Activated CD8-positive, alpha-beta memory T cell treated with anti-CD3 and anti-CD28 coated beads for 24 hours (primary cell): ENCODE measurements around the gene IL27RA.

Experiments used
- DNase-seq: peaks from one replicate; pipeline ENCODE4 v3.0.0-alpha.2; 2020

The IL27RA gene

DNA sequence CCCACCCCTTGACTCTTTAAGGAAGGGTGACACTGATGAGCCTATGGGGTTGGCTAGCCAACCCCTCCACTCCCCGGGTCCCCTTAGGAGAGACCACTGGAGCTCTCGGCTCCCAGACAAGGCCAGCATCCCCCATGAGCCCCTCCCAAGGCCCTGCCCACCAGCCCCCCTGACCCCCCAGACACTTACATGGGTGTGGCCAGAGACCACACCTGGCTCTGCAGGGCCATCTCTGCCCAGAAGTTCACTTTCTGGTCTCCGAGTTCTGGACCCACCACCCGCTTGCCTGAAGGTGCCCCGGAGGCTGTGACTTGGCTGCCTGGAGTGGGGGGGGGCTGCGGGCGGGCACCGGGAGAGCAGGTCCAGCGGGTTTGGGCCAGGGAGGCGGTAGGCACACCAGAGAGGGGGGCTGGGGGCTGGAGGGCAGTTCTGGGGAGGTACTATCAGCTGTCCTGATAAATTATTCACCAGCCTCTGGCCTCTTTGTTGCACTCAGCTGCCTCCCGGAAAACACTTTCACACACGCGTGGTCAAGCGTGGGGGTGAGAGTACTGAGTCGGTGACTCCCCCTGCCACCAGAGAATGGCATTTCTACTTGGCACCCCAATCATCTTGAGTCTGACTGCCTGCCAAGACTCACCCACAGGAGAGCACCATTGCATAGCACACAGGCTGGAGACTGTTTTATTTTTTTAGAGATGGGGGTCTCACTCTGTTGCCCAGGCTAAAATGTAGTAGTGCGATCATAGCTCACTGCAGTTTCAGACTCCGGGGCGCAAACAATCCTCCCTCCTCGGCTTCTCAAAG is 30.4 kb downstream of the IL27RA start, which contains the start of gene PALM3:
TSS of gene PALM3 (minus strand) at position 326 of the 807 bp plus-strand sequence. CDS start at position 230, 96 bp downstream.
- DNase-seq: no peak

DNA sequence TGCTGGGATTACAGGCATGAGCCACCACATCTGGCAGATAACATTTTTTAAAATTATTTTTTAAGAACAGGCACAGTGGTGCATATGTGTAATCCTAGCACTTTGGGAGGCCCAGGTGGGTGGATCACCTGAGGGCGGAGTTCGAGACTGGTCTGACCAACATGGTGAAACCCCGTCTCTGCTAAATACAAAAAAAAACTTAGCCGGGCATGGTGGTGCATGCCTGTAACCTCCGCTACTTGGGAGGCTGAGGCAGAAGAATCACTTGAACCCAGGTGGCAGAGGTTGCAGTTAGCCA is 30.9 kb downstream of the IL27RA start:
- DNase-seq: no peak

DNA sequence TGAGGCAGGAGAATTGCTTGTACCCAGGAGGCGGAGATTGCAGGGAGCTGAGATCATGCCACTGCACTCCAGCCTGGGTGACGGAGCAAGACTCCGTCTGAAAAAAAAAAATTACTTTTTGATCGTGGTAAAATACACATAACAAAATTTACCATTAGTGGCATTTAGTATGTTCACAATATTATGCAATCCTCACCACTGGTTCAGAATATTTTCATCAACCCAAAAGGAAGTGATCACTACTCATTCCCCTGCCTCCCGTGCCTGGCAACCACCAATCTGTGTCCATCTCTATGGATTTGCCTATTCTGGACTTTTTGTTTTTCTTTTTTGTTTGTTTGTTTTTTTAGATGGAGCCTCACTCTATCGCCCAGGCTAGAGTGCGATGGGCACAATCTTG is 31.5 kb downstream of the IL27RA start:
- DNase-seq: no peak

DNA sequence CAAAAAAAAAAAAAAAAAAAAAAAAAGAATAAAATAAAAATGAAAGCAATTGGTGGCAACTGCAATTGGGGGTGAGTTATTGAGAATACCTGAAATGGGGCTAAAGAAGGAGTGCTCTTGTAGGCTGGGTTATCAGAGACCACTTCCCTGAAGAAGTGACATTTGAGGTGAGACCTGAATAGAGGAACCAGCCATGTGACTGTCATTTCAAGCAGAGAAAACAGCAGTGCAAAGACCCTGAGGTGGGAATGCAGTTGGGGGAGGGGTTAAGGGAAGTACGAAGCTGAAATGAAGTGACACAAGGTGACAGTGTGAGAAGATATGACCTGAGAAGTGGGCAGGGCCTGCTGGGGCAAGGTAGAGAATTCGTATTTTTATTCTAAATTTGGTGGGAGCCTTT is 34.6 kb downstream of the IL27RA start:
- DNase-seq: no peak

DNA sequence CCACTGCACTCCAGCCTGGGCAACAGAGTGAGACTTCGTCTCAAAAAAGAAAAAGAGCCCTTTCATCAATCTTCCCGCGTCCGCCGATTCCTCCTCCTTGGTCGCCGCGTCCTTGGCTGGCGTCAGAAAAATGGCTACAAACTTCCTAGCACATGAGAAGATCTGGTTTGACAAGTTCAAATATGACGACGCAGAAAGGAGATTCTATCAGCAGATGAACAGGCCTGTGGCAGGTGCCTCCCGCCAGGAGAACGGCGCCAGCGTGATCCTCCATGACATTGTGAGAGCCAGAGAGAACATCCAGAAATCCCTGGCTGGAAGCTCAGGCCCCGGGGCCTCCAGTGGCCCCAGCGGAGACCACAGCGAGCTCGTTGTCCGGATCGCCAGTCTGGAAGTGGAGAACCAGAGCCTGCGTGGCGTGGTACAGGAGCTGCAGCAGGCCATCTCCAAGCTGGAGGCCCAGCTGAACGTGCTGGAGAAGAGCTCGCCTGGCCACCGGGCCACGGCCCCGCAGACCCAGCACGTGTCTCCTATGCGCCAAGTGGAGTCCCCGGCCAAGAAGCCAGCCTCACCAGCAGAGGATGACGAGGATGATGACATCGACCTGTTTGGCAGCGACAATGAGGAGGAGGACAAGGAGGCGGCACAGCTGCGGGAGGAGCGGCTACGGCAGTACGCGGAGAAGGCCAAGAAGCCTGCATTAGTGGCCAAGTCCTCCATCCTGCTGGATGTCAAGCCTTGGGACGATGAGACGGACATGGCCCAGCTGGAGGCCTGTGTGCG is 38.9 kb downstream of the IL27RA start:
- DNase-seq: no peak

DNA sequence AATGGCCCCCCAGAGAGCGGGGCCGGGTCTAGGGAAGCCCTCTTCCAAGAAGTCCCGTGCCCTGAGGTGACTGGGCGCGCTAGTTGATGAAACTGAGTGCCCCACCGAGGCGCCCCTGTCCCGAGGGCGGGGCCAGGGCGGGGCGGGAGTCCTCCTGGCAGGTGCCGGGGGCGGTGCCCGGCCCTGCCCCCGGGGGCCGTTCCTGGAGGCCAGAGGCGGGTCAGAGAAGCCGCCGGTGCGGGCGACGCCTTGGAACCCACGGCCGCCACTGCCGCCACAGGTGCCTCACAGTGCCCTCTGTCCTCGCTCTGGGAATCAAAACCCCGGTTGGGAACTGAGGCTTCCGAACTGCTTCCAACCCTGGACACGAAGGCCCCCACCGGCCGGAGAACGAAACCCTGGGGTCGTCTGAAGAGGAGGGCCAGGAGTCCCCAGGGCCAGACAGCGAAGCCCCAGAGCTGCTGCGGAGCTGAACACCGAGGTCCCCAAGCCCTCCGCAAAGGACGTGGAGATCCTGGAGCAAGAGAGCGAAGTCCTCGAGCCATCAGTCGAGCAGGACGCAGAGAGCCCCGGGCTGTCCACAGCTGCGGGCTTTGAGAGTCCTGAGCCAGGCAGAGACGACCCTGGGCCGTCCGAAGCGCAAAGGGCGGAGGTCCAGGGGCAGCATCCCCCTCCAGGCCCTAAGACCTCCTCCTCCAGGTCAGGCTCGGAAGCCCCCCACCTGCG is 41.1 kb downstream of the IL27RA start, which contains the start of gene MISP3:
TSS of gene MISP3 (plus strand) at position 252 of the 726 bp plus-strand sequence. CDS start 524 bp downstream, outside the sequence.
- DNase-seq: peak; percentile 69

DNA sequence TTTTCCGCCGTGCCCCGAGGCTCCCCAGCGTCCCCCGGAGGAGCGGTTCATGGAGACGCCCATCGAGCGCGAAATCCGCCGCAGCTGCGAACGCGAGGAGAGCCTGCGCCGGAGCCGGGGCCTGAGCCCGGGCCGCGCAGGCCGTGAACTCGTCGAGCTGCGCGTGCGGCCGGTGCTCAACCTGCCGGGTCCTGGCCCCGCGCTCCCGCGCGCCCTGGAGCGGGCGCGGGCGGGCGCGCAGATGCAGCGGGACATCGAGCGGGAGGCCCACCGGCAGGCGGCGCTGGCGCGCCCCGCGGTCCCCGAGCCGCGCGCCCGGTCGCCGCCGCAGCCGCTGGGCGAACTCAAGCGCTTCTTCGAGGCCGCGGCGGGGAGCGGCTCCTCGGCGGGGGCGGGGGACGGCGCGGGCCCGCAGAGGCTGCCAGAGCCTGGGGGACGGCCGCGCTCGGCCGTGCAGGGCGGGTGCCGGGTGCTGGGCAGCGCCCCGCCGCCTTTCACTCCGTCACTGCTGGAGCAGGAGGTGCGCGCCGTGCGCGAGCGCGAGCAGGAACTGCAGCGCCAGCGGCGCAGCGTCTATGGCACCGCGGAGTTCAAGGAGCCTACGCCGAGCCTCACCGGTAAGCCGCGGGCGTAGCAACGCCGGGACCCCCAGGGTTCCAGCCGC is 41.8 kb downstream of the IL27RA start:
- peak; percentile 89 for DNase-seq

DNA sequence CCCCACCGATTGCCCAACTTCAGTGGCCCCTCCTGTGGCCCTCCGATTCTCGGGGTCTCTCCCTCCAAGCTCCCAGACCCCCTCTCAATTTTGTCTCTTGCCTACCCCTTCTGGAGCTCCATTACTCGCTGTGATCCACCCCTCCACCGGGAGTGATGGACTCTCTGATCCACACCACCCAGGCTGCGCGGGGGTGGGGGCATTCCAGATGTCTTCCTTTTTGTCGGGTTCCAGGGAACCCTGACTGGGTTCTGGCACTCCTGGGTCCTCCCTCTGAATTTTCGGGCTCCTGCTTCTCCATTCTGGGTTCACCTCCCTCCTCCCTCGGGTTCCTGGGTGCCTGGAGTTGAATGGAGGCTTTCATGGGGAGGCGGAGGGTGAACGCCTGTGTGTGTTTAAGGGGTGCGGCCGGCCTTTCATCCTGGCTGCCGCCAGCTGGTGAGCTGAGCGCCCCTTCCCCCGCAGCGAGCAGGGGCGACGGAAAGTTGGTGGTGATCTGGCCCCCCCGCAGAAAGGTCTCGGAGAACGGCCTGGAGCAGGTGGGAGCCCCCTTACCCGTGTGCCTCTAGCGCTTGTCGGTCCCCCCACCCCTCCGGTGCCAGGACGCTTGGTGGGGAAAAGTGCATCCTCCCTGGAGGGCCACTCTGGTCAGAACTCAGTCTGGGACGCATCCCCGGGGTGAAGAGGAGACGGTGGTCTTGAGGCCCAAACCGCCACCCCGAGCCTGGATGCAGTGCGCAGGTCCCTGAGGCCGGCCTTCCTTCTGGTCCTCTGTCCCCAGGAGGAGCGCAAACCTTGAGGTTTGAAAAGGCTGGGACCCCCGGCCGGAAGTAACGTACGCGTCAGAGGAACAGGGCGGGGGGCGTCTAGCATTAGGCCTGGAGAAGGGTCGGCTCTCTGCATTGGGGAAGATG is 42.6 kb downstream of the IL27RA start:
- DNase-seq: no peak

DNA sequence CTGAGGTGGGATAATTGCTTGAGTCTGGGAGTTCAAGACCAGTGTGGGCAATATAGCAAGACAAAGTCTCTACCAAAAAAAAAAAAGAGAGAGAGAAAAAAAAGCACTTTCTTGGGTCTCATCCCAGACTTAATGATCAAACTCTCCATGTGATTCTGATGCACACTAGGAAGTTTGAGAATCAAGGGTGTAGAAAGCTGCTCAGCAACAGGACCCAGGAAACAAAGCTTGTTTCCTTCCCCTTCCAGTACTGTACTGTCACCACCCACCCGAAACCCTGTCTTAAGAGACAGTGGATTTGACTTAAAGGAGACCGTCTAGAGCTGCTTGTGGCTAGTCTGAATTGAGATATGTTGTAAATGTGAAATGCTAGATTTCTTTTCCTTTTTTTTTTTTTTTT is 46.8 kb downstream of the IL27RA start:
- DNase-seq: no peak

DNA sequence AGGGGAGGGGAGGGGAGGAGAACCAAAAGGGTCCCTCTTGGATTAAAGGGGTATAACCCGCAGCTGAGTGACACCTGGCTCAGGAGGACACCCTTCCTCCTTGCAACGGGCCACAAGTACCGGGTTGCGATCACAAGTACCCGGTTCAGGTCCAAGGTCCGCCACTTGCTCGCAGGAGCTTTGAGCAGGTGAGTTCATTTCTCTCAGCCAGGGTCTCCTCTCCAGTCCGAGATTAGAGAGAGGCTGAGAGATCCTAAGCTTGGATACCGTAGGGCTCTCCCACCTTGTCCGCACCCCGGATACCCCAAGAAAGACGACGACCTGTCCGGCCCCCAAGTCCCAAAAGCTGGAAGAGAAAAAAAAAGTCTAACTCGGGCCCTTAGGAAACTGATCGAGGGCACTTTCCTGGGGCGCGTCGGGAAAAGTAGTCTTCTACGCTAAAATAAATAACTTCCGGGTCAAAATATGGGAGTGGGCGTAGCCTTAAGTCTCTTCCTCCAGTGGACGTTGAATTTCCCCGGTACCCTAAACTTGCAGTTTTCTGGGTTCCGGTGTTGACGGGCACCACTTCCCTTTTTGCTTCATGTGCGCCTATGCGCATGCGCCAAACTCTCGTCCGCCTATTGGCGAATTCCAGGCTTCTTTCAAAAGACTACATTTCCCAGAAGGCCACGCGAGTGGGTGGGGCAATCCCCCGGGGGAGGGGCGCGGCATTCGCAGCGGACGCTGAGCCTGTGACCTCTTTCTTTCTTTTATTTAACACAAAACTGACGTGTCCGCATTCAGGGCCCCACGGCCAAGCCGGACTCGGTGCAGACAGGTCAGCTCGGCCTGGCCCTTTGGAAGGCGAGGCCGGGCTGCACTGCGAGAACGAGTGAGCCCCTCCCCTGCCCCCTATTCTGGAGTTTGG is 49.6 kb downstream of the IL27RA start:
- peak; percentile 100 for DNase-seq

DNA sequence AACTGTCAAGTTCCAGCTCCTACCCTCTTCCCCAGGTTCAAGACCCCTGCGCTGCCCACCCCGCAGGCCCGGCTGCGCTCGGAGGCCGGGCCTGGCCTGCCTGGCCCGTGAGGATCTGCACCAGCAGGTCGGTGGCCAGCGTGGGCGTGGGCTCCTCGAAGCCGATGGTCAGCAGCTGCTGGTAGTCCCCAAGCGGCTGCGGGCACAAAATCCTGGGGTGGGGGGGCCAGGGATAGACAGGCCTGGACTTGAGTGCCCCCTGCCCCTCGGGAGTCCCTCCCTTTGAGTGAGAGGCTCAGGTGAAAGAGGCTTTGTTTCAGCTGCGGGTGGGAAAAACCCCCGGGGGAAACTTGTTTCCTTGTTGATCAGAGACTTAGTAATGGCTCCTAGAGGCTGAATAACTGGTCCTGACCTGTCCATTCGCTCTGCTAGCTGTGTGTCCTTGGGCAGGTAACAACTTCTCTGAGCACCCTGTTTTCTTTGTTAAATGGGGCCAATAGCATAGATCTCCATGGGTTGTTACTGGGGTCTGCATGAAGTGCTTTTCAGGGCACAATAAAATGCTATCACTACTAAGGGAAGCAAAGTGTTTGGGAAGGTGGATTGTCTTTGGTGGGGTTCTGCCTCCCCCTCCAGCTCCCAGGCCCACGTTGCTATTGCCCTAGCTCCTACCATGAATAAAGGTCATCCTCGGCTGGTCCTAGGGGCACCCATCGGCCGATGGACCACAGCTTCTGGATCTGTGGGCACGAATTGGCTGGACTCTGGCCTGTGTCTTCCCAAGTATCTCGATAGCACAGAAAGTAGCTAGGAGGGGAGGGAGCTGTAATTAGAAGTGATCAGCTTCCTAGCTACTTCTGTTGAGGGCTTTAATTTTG is 50.5 kb downstream of the IL27RA start:
- peak; percentile 73 for DNase-seq

DNA sequence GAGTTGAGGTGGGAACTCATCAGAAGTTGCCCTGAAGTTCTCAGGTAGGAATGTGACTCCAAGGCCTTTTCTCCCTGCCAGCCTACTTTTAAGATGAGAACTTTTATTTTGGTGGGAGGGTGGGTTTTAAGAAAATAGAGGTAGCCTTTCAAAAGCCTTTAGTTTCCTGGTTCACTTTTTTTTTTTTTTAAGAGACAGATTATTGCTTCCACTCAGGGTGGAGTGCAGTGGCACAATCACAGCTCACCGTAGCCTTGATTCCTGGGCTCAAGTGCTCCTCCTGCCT is 51.1 kb downstream of the IL27RA start:
- DNase-seq: no peak

DNA sequence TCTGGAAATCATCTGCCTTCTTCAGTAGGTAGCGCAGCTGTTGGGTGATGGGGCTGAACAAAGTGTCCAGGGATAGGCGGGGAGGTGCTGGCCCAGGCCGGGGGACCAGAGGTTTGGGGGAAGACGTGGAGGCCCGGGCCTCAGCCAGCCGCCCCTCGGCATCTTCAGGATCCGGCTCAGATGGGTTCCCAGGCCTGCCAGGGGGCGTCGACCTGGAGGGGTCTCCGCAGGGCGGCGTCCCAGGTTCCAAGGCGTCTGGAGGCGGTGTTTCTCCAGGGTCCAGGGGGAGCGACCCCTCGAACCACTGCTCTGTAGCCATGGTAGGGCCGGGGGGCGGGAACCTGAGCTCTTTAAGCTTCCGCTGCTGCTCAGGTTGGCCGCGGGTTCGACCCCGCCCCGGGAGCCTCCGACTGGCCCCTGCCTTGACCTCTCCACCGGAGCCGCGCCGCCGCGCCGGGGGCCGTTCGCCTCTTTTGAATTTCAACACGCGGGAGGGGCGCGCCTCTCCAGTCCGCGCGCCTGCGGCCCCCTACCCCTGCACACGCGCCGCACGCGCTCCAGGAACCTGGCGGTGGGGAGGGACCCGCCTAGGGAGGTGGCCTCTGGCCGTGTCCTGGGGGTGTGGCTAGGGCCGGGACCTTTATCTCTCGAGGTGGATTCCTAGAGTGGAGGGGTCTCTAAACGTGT is 53.9 kb downstream of the IL27RA start, which contains the start of gene C19orf67:
TSS of gene C19orf67 (minus strand) at position 475 of the 687 bp plus-strand sequence. CDS start at position 319, 156 bp downstream.
- DNase-seq: no peak

DNA sequence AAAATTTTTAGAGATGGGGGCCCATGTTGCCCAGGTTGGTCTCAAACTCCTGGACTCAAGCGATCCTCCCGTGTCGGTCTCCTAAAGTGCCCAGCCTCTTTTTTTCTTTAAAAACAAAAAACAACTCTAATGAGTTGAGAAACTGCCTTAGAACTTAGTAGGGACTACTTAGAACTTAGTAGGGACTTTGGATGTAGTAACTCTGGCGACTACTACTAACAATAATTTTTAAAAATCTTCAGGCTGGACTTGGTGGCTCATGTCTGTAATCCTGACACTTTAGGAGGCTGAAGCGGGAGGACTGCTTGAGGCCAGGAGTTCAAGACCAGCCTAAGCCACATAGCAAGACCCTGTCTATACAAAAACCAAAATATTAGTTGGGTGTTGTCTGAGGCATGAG is 54.5 kb downstream of the IL27RA start:
- no peak for DNase-seq

DNA sequence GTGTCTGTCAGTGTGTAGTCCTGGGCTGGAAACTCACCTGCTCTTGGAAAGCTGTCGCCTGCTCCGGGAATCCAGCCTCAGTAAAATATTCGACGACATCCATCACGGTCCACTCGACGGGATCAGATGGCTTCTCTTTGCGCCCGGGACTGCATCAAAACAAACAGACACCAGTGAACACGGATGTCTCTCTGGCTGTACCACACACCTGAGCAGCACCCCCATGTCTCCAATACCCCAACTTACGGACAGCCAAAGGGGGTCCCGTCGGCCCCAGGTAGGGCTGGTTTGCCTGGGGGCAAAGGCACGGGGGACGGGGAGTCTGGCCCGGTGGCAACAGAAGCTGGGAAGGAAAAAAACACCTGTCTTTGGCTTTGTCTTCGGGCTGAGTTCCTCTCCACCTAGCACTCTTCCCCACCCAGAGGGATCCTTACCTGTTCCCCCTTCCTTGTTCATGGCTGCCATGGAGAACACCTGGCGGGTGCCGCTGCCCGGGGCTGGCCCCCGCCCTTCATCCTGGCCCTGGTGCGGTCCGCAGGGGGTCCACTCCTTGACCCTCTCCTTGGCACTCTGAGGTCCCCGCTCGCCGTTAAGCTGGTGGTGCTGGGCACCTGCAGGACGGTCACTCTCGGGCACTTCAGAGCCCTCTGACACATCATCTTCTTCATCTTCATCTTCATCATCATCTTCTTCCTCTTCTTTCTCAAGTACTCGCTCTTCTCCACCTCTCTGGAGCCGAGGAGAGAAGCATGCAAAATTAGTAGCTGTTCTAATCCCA is 57.3 kb downstream of the IL27RA start:
- DNase-seq: no peak

DNA sequence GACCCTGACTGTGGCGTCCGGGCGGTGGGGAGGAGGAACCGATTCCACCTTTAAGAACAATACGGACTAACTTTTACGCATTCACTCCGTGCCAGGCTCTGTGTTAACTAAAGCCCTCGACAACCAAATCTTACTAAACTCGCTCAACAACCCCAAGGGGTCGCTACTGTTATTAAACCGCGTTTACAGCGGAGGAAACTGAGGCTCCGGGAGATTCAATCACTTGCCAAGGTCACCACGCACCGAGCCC is 57.8 kb downstream of the IL27RA start:
- DNase-seq: no peak

DNA sequence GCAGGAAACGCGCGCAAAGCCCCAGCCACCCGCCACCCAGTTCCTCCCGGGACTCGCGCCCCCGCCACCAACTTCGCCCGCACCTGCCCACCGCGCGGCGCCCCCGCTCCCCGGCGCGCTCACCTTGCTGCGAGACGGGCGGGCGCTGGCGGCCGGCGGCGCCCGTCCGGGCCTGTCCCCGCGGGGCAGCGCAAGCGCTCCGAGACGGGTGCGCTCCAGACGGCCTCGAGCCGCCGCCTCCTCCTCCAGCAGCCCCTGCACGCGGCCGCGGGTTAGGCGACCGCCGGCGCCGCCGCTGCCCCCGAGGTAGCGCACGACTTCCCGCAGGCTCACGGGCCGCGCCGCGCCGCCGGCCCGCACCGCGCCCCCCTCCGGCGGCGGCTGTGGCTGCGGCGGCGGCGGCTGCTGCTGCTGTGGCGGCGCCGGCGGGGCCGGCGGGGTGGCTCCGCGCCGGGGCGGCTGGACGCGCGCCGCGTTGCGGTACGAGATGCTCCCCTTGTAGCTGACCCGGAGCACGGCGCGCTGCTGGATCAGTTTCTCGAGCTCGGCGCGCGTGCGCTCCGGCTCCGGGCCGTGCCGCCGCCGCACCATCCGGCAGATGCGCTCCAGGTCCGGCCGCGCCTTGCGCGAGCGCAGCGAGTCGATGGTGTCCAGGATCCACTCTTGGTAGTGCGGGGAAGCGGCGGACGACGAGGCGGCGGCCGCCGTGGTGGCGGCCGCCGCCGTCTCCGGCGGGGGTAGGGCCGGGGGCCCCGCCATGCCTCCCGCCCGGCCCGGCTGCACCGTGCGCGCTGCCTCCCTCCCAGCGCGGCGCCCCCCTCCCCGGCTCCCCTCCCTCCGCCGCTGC is 58.3 kb downstream of the IL27RA start:
- peak; percentile 80 for DNase-seq
